Thyroid gland (tissue), 4 donors: Measurements from ENCODE around the gene LILRB5.

ENCODE experiments used
- CTCF ChIP-seq, 6 experiments: fragments of 200-600 bp in 3 of 6; fragments of 450-650 bp in 3 of 6; sonication (generic) in 3 of 6; IDR thresholded peaks; one replicate each; pipeline ENCODE4 v1.5.1; 2016 to 2019; ENCODE audit warnings: antibody characterized with exemption in 6 of 6, mild to moderate bottlenecking in 2 of 6, inconsistent platforms in 1 of 6, moderate library complexity in 1 of 6
- POLR2A ChIP-seq, 2 donors: fragments of 450-650 bp; IDR thresholded peaks; one replicate each; pipeline ENCODE4 v1.6.1; 2017; ENCODE audit warnings: antibody characterized with exemption in 2 of 2, mild to moderate bottlenecking in 2 of 2, moderate library complexity in 1 of 2

- no peak for TF ChIP-seq CTCF (IDR thresholded peaks at IDR 0.05)
- TF ChIP-seq POLR2A (IDR thresholded peaks at IDR 0.05), result no peak
Measured at GRCh38 chr19:54273821-54274220, 16.7 kb upstream of the LILRB5 start.
